HG02588 (cell line): ENCODE measurements around the gene FCHO1.
A peak's percentile ranks its signal among the peaks of the same experiment; 100 is the strongest.

Source experiments
- ATAC-seq: cut with Tn5 transposase; IDR thresholded peaks from one replicate; pipeline ENCODE4 v1.9.1; 2021; ENCODE audit warnings: mild to moderate bottlenecking, moderate library complexity; ENCODE audit not compliant: unreplicated experiment

Gene FCHO1, protein sequence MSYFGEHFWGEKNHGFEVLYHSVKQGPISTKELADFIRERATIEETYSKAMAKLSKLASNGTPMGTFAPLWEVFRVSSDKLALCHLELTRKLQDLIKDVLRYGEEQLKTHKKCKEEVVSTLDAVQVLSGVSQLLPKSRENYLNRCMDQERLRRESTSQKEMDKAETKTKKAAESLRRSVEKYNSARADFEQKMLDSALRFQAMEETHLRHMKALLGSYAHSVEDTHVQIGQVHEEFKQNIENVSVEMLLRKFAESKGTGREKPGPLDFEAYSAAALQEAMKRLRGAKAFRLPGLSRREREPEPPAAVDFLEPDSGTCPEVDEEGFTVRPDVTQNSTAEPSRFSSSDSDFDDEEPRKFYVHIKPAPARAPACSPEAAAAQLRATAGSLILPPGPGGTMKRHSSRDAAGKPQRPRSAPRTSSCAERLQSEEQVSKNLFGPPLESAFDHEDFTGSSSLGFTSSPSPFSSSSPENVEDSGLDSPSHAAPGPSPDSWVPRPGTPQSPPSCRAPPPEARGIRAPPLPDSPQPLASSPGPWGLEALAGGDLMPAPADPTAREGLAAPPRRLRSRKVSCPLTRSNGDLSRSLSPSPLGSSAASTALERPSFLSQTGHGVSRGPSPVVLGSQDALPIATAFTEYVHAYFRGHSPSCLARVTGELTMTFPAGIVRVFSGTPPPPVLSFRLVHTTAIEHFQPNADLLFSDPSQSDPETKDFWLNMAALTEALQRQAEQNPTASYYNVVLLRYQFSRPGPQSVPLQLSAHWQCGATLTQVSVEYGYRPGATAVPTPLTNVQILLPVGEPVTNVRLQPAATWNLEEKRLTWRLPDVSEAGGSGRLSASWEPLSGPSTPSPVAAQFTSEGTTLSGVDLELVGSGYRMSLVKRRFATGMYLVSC

DNA sequence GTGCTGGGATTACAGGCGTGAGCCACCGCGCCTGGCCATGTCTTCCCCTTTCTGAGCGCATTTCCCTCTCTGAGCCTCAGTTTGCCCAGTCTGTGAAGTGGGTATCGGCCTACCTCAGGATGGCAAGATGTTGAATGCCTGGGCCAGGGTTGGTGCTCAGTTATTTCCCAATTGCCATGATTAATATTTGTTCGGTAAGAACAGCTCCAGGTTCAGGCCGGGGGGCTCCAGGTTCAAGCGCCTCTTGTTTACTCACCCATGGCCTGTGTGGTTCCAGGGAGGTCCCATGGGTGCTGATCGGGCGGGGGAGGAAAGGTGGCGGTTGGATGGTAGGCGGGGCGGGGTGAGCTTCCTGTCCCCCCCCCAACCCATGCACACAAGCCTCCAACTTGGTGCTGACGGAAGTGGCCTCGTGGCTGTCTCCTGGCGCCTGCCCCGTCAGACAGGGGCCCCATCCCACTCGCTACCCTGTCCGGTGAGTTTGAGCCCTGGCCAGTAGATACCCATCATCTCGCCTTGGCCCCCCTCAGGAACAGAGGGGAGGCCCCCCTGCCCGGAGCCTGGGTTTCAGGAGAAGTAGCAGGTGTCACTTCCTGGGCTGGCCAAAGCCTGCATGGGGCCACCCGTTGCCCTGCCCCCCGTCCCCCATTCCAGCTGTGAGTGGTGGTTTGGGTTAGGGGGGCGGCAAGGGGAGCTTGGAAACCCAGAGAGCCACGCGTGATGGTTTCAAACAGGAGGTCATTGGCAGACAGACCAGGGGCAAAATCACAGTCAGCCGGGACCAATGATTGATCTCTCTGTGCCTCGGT, at the start of gene FCHO1:
Gene FCHO1 (plus strand): TSS at position 375 of the 809 bp plus-strand sequence. CDS start 3,688 bp downstream, outside the sequence.
- ATAC-seq = no peak

DNA sequence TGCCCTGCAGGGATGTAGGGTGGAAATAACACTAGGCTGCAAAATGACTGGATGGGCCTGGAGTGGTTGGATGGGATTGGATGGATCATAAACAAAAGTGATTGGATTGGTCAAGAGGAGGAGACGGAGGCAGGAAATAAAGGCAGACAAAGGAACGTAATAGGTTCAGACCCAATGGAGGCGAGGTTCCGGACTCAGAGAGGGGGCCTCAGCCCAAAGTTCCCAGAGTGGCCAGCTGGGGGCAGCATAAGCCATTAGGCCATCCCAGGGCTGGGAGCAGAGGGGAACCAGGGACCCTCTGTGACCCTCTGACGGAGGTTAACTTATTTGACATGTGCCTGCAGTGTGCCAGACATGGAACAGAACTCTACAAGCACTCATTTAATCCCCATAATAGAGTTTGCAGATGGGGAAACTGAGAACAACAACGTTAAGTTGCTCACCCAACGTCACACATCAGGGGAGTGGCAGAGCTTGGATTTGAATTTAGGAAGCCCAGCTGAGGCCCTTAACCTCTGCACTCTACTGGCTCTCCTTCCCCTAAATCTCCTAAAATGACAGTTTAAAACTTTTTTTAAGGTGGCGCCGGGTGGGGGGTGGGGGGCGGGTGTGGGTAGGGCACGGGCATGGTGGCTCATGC, 47.3 kb upstream of the FCHO1 start:
- no peak for ATAC-seq

- ATAC-seq = no peak
Measured at GRCh38 chr19:17706750-17707181, 44.5 kb upstream of the FCHO1 start.

- ATAC-seq = no peak
Measured at GRCh38 chr19:17711851-17712250, 39.4 kb upstream of the FCHO1 start.

GRCh38 chr19:17716309-17716929, 34.9 kb upstream of the FCHO1 start:
- no peak for ATAC-seq

DNA sequence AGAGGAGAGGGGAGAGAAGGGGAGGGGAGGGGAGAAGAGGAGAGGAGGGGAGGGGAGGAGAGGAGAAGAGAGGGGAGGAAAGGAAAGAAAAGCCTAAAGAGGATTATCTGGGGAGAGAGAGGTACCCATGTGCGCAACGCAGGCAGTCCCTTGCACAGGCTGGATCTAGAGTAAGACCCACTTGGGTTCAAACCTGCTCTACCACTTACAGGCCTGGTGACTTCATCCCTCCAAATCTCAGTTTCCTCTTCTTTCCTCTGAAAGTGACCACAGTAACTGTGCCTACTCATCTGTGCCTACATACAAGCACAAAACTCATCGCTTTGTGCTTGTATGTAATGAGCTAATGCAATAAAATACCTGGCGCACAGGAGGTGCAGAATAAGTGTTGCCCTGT, 32.7 kb upstream of the FCHO1 start:
- ATAC-seq = no peak

DNA sequence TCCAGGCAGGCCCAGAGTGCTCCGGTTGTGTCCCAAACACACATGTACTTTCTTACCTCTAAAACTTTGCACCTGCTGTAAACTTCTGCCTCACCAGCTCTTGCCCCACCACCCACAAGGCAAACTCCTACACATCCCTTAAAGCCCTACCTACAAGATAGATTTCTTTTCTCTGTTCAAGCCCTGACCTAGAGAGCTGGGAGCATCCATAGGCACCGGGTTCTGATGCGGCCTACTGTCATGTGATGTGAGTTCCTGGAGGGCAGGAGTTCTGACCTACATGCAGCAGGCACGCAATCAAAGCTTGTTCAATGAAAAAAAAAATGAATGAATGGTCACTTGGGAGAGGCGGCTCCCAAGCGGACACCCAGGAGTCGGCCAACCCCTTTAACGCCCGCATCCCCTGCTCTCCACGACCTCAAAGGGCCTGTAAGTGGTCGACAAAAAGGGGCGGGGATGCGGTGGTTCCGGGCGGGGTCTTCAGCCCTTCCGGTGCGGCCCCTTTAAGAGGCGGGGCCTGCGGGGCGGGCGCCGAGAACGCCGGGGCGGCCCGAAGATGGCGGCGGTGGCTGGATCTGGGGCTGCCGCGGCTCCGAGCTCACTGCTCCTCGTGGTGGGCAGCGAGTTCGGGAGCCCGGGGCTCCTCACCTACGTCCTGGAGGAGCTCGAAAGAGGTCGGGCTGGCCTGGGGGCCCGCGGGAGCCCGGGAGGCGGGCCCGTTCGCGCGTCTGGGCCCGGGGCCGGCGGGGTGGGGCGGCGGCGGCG, 32.1 kb upstream of the FCHO1 start, which contains the start of gene MAP1S:
Gene MAP1S (plus strand): TSS at position 534 of the 765 bp plus-strand sequence. CDS start 23 bp downstream, at position 557.
- ATAC-seq = peak; percentile 66

GRCh38 chr19:17719730-17720400, 31.4 kb upstream of the FCHO1 start:
- peak; percentile 26 for ATAC-seq

- ATAC-seq = no peak
Measured at GRCh38 chr19:17720440-17720839, 30.8 kb upstream of the FCHO1 start.

DNA sequence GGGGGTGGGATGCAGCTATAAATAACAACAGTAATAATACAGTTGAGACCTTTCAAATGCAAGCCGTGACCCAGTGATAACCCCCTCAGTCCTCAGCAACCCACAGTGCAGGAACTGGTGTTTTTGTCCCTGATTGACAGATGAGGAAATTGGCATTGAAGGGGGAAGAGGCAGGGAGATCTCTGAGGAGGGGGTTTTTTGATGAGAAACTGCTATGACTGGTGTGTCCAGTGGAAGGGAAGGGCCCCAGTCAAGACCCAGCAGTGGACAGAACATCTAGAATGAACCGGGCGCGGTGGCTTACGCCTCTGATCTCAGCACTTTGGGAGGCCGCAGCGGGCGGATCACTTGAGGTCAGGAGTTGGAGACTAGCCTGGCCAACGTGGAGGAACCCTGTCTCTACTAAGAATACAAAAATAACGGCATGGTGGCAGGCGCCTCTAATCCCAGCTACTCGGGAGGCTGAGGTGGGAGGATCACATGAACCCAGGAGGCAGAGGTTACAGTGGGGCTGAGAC, 30.1 kb upstream of the FCHO1 start:
- no peak for ATAC-seq

DNA sequence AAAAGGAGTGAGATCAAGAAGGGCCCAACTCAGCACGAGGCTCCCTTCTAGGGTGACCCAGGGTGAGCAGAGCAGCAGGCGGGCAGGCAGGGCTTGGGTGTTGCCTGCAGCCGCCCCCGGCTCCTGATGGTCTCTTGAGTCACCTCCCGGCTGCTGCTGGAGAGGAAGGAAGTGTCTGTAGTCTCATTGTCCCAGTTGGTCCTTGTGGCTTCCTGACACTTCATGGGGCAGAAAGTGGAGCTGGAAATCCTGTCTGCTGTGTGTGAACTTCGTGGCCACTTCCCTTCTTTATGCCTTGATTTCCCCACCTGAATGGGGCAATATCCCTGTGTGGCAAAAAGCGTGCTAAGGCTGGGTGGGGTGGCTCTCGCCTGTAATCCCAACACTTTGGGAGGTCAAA, 29.5 kb upstream of the FCHO1 start:
- no peak for ATAC-seq

DNA sequence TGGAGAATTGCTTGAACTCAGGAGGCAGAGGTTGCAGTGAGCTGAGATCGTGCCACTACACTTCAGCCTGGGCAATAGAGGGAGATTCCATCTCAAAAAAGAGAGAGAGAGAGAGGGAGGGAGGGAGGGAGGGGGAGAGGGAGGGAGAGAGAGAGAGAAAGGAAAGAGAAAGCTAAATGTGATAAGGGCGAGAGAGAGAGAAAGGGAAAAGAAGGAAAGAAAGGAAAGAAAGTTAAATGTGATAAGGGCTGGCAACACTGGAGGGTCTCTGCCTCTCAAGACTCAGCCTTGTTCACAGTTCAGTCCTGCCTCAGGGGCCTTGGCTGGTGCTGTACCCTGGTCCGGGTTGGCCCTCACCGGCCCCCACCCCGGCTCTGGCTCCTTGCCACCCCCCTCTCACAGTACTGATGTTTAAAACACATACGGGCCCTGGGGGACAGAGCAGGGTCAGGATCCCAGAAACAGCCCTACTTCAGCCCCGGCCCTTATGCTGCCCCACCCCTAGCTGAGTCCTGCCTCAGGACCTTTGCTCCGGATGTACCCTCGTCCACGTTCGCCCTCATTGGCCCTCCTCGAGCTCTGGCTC, 28.5 kb upstream of the FCHO1 start:
- no peak for ATAC-seq

DNA sequence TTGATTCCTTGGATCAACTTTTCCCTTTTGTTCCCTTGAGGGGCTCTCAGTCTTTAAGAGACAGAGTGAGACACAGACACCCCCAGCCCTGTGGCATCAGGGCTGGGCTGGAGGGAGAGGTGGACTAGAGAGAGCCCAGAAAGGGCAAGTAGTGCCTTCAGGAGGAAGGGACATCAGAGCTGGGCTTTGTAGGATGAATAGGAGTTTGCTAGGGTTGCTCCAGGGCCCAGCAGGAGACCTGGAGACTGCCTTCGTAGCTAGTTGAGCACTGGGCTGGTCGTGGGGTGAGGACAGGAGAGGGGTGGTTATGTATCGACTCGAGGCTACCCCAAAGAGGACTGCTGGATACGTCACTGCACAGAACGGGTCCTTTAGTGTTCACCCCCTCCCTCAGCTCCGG, 26.6 kb upstream of the FCHO1 start:
- no peak for ATAC-seq

- no peak for ATAC-seq
Measured at GRCh38 chr19:17725422-17726078, 25.7 kb upstream of the FCHO1 start.

- no peak for ATAC-seq
Measured at GRCh38 chr19:17726136-17726741, 25.0 kb upstream of the FCHO1 start.

DNA sequence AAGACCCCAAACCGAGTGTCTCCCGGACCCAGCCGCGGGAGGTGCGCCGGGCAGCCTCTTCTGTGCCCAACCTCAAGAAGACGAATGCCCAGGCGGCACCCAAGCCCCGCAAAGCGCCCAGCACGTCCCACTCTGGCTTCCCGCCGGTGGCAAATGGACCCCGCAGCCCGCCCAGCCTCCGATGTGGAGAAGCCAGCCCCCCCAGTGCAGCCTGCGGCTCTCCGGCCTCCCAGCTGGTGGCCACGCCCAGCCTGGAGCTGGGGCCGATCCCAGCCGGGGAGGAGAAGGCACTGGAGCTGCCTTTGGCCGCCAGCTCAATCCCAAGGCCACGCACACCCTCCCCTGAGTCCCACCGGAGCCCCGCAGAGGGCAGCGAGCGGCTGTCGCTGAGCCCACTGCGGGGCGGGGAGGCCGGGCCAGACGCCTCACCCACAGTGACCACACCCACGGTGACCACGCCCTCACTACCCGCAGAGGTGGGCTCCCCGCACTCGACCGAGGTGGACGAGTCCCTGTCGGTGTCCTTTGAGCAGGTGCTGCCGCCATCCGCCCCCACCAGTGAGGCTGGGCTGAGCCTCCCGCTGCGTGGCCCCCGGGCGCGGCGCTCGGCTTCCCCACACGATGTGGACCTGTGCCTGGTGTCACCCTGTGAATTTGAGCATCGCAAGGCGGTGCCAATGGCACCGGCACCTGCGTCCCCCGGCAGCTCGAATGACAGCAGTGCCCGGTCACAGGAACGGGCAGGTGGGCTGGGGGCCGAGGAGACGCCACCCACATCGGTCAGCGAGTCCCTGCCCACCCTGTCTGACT, 24.1 kb upstream of the FCHO1 start:
- ATAC-seq = no peak
